GM12878 (cell line): ENCODE measurements around the gene HPD. TPM values are rescaled to one million over a fixed set of nuclear protein-coding genes. Genes with fewer than 3 reads are reported as not detected.
A peak's percentile ranks its signal among the peaks of the same experiment; 100 is the strongest.

Experiments
- DPF2 ChIP-seq: fragments of 450-650 bp; IDR thresholded peaks from 2 replicates; pipeline ENCODE4 v1.6.1; 2017; ENCODE audit warnings: mild to moderate bottlenecking
- HCFC1 ChIP-seq: fragments of 150-350 bp; IDR thresholded peaks from 2 replicates; pipeline ENCODE4 v1.6.1; 2014; ENCODE audit warnings: low read length
- KDM1A ChIP-seq: fragments of 200-600 bp; sonication (generic); IDR thresholded peaks from 2 replicates; pipeline ENCODE4 v1.6.1; 2016; ENCODE audit warnings: borderline replicate concordance
- MTA2 ChIP-seq: fragments of 450-650 bp; IDR thresholded peaks from 2 replicates; pipeline ENCODE4 v1.6.1; 2016; ENCODE audit warnings: low read depth, mild to moderate bottlenecking, moderate library complexity
- NR2C1 ChIP-seq: fragments of 450-650 bp; IDR thresholded peaks from 2 replicates; pipeline ENCODE4 v1.6.1; 2017; ENCODE audit warnings: antibody characterized with exemption, mild to moderate bottlenecking, moderate library complexity
- NR2F1 ChIP-seq: fragments of 450-650 bp; conservative IDR thresholded peaks from 2 replicates; pipeline ENCODE4 v1.6.1; 2017; ENCODE audit warnings: mild to moderate bottlenecking
- POLR2A ChIP-seq: IDR thresholded peaks from 2 replicates; pipeline ENCODE4 v1.6.1; 2011; ENCODE audit warnings: low read depth, mild to moderate bottlenecking, low read length
- POU2F2 ChIP-seq: IDR thresholded peaks from 3 replicates; pipeline ENCODE4 v1.6.1; 2011; ENCODE audit warnings: low read depth, mild to moderate bottlenecking, low read length, borderline replicate concordance
- RB1 ChIP-seq: fragments of 450-650 bp; formaldehyde crosslinking; IDR thresholded peaks from 2 replicates; pipeline ENCODE4 v1.6.1; 2017; ENCODE audit warnings: mild to moderate bottlenecking, borderline replicate concordance
- RCOR1 ChIP-seq: conservative IDR thresholded peaks from 2 replicates; pipeline ENCODE4 v1.6.1; 2012; ENCODE audit warnings: low read depth, low read length, improper control_type of control experiment
- SMARCA5 ChIP-seq: fragments of 450-650 bp; IDR thresholded peaks from 2 replicates; pipeline ENCODE4 v1.6.1; 2017; ENCODE audit warnings: mild to moderate bottlenecking
- SRF ChIP-seq, 2 experiments: IDR thresholded peaks; 2 replicates each; pipeline ENCODE4 v1.6.1; 2011; ENCODE audit warnings: low read depth in 2 of 2, low read length in 2 of 2, mild to moderate bottlenecking in 1 of 2, moderate library complexity in 1 of 2
- TCF12 ChIP-seq: IDR thresholded peaks from 2 replicates; pipeline ENCODE4 v1.6.1; 2011; ENCODE audit warnings: low read depth, mild to moderate bottlenecking, low read length
- TCF7 ChIP-seq: IDR thresholded peaks from 2 replicates; pipeline ENCODE4 v1.6.1; 2014; ENCODE audit warnings: antibody characterized with exemption, borderline replicate concordance
- ZBED1 ChIP-seq: IDR thresholded peaks from 2 replicates; pipeline ENCODE4 v1.6.1; 2016; ENCODE audit warnings: borderline replicate concordance
- polyA plus RNA-seq, 11 experiments: library from polyadenylated mRNA; depleted of rRNA in 4 of 11; unstranded in 6 of 11; stranded (reverse) in 5 of 11; fragments of >200 nt; fragmentation: Nextera tagmentation in 4 of 11; fragmentation: Illumina TruSeq in 1 of 11; extraction: Ambion mirVana in 4 of 11; extraction: Trizol in 1 of 11; gene quantifications; 1 replicate in 1 of 11; 2 replicates in 10 of 11; pipeline versions ENCODE4 v1.2.1 to v1.2.3, GENCODE V29; 2011 to 2016; ENCODE audit warnings: inconsistent platforms in 2 of 11, missing spikeins in 2 of 11, low read depth in 1 of 11
- total RNA-seq, 4 experiments: library from RNA; depleted of rRNA in 3 of 4; stranded (reverse); fragments of >200 nt in 3 of 4; fragmentation: Illumina TruSeq in 1 of 4; extraction: Trizol in 1 of 4; gene quantifications; 2 replicates each; pipeline versions ENCODE4 v1.2.1 to v1.2.3, GENCODE V29; 2013 to 2021
- TF ChIP-seq, protein P1 (sequence below): fragments of 450-650 bp; IDR thresholded peaks from 2 replicates; pipeline ENCODE4 v1.6.1; 2017; ENCODE audit warnings: antibody characterized with exemption, mild to moderate bottlenecking, moderate library complexity
- TF ChIP-seq, protein P2 (sequence below): fragments of 450-650 bp; formaldehyde crosslinking; IDR thresholded peaks from 2 replicates; pipeline ENCODE4 v1.4.0; 2022; ENCODE audit warnings: mild to moderate bottlenecking, moderate library complexity
- TF ChIP-seq, protein P3 (sequence below): IDR thresholded peaks from 2 replicates; pipeline ENCODE4 v1.6.1; 2011; ENCODE audit warnings: borderline replicate concordance, low read depth, mild to moderate bottlenecking, moderate library complexity, low read length; ENCODE audit not compliant: insufficient read depth, poor library complexity, severe bottlenecking
- TF ChIP-seq, protein P4 (sequence below): fragments of 450-650 bp; IDR thresholded peaks from 2 replicates; pipeline ENCODE4 v1.6.1; 2016; ENCODE audit warnings: mild to moderate bottlenecking, moderate library complexity, borderline replicate concordance

Gene HPD
- total and polyA plus RNA-seq, 10 of the 15 experiments (the other 5 are each of a cell fraction or from before 2014, with no cell fraction given), result 0.04 to 0.69 (median 0.28) TPM; not detected in 7

DNA sequence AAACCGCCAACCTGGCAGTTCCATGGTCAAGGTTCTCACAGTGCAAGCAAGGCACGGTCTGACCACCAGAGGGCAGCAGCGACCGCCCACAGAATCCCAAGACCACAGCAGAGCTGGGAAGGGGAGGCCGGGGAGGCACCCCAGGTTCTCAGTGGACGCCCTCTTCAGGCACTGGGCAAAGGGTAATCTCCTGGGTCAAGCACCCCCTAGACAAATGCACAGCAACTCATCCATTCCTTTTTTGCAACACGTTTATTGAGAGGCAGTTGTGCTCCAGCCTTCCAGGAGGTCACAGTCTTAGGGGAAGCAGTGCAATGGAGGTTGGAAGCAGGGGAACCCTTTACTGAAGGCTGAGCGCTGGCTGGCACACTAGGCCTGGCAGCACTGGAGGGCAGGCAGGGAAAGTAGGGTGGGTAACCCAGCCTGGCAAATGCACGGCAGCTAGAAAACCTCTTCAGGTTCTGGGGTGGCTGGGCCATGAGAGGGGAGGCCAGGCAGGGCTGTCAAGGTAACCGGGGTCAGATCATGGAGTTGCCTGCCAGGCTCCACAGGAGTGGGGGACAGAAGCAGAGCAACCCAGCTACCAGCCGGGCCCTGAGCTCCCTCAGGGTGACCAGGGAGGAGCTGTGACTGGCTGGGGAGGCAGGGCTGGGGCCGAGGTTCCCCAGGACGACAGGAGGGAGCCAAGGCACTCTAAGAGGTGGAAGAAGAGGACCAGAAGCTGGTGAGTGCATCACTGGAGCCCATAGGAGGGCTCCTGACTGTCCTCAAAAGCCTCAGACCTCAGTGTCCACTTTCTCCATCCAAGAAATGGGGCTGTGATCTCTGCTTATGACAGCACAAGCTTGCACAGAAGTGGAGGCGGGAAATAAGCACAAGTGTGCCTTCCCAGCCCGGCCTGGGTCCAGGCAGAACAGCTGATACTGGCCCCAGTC, 63.4 kb downstream of the HPD start (continued):
- TF ChIP-seq, protein P1, sequence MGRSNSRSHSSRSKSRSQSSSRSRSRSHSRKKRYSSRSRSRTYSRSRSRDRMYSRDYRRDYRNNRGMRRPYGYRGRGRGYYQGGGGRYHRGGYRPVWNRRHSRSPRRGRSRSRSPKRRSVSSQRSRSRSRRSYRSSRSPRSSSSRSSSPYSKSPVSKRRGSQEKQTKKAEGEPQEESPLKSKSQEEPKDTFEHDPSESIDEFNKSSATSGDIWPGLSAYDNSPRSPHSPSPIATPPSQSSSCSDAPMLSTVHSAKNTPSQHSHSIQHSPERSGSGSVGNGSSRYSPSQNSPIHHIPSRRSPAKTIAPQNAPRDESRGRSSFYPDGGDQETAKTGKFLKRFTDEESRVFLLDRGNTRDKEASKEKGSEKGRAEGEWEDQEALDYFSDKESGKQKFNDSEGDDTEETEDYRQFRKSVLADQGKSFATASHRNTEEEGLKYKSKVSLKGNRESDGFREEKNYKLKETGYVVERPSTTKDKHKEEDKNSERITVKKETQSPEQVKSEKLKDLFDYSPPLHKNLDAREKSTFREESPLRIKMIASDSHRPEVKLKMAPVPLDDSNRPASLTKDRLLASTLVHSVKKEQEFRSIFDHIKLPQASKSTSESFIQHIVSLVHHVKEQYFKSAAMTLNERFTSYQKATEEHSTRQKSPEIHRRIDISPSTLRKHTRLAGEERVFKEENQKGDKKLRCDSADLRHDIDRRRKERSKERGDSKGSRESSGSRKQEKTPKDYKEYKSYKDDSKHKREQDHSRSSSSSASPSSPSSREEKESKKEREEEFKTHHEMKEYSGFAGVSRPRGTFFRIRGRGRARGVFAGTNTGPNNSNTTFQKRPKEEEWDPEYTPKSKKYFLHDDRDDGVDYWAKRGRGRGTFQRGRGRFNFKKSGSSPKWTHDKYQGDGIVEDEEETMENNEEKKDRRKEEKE, result no peak
- TF ChIP-seq HCFC1 (peak; percentile 1; the same call in 1 of the 2 replicates), MTA2 (no peak), RCOR1 (no peak), TCF7 (no peak), ZBED1 (no peak), KDM1A (no peak), POU2F2 (peak; percentile 49; the same call in 1 of the 3 replicates), SRF (IDR thresholded peaks at IDR 0.05; ENCODE audit: low read depth in 2 of 2, low read length in 2 of 2) (no peak), POLR2A (peak; percentile 70; the same call in 1 of the 2 replicates), RB1 (peak; percentile 0; the same call in 1 of the 2 replicates), SMARCA5 (peak; percentile 76; the same call in 1 of the 2 replicates), NR2F1 (peak; percentile 48), TCF12 (no peak), NR2C1 (no peak), DPF2 (no peak)
- TF ChIP-seq, protein P2, sequence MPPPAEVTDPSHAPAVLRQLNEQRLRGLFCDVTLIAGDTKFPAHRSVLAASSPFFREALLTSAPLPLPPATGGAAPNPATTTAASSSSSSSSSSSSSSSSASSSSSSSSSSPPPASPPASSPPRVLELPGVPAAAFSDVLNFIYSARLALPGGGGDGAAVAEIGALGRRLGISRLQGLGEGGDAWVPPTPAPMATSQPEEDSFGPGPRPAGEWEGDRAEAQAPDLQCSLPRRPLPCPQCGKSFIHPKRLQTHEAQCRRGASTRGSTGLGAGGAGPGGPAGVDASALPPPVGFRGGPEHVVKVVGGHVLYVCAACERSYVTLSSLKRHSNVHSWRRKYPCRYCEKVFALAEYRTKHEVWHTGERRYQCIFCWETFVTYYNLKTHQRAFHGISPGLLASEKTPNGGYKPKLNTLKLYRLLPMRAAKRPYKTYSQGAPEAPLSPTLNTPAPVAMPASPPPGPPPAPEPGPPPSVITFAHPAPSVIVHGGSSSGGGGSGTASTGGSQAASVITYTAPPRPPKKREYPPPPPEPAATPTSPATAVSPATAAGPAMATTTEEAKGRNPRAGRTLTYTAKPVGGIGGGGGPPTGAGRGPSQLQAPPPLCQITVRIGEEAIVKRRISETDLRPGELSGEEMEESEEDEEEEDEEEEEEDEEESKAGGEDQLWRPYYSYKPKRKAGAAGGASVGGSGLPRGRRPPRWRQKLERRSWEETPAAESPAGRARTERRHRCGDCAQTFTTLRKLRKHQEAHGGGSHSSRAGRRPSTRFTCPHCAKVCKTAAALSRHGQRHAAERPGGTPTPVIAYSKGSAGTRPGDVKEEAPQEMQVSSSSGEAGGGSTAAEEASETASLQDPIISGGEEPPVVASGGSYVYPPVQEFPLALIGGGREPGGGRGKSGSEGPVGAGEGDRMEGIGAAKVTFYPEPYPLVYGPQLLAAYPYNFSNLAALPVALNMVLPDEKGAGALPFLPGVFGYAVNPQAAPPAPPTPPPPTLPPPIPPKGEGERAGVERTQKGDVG (CRISPR knock-in tag), result no peak
- TF ChIP-seq, protein P3, sequence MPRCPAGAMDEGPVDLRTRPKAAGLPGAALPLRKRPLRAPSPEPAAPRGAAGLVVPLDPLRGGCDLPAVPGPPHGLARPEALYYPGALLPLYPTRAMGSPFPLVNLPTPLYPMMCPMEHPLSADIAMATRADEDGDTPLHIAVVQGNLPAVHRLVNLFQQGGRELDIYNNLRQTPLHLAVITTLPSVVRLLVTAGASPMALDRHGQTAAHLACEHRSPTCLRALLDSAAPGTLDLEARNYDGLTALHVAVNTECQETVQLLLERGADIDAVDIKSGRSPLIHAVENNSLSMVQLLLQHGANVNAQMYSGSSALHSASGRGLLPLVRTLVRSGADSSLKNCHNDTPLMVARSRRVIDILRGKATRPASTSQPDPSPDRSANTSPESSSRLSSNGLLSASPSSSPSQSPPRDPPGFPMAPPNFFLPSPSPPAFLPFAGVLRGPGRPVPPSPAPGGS, result no peak
- TF ChIP-seq, protein P4, sequence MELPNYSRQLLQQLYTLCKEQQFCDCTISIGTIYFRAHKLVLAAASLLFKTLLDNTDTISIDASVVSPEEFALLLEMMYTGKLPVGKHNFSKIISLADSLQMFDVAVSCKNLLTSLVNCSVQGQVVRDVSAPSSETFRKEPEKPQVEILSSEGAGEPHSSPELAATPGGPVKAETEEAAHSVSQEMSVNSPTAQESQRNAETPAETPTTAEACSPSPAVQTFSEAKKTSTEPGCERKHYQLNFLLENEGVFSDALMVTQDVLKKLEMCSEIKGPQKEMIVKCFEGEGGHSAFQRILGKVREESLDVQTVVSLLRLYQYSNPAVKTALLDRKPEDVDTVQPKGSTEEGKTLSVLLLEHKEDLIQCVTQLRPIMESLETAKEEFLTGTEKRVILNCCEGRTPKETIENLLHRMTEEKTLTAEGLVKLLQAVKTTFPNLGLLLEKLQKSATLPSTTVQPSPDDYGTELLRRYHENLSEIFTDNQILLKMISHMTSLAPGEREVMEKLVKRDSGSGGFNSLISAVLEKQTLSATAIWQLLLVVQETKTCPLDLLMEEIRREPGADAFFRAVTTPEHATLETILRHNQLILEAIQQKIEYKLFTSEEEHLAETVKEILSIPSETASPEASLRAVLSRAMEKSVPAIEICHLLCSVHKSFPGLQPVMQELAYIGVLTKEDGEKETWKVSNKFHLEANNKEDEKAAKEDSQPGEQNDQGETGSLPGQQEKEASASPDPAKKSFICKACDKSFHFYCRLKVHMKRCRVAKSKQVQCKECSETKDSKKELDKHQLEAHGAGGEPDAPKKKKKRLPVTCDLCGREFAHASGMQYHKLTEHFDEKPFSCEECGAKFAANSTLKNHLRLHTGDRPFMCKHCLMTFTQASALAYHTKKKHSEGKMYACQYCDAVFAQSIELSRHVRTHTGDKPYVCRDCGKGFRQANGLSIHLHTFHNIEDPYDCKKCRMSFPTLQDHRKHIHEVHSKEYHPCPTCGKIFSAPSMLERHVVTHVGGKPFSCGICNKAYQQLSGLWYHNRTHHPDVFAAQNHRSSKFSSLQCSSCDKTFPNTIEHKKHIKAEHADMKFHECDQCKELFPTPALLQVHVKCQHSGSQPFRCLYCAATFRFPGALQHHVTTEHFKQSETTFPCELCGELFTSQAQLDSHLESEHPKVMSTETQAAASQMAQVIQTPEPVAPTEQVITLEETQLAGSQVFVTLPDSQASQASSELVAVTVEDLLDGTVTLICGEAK, result no peak
